NCI-H748 (cell line): ENCODE measurements around the gene EDARADD.
"Not testable (repeated sequence)": the region's sequence is repeated elsewhere in the genome, so short reads cannot be mapped to it uniquely, and the experiment has no call there.

Source experiments
- DNase-seq: peaks from one replicate; lab custom pipeline; 2025; ENCODE audit not compliant: unreplicated experiment; lab: John Stamatoyannopoulos, UW

Gene EDARADD

DNA sequence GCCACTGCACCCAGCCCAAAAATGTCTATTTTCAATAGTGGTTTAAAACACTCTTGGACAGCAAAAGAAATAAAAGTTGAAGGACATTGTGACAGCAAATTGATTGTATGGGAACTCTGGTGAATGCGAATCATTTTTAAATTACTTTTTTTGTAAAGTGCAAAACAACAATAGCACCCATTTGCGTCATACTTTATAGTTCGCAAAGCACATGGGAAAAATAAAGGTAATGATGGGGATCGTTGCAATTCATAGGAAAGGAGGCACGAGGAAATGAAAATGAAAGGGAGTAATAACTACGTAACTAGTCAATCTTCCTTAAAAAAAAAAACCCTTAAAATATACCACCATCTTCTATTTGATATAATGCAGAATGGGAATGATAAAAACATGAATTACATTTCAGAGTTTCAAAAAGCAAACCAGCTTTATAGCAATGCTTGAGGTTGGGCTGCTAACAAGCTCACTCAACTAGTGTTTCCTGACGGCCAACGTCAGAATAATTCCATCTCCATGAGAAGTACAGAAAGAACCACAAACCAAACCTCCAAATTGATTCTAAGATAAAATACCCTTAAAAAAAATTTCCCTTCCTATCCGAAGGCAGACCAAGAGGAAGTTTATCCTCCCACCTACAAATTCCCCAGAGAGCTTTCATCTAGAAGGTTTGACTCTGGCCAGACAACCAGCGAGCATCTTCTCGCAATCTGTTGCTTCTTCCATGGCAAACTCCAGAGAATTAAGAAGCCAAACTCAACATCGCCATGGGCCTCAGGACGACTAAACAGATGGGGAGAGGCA lies at the start of gene EDARADD:
Gene EDARADD, plus strand, starts transcription at position 606 of the 801 bp plus-strand sequence. Its CDS starts 159 bp downstream, at position 765.
- DNase-seq: no peak

DNA sequence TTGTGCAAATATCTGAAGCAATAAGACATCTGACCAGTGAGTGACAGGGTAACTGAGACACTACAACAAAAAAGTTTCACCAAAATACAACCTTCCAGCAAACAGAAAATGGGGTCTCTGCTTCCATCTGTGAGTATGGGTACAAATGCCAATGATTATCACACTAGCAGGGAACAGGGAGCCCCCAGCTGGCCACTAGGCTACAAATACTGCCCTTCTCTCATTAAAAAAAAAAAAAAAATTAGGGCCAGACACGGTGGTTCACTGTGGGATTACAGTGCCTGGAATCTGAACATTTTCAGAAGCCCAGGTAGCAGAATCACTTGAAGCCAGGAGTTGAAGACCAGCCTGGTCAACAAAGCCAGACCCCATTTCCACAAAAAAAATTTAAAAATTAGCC lies 48.4 kb upstream of the EDARADD start:
- peak; percentile 27 for DNase-seq

DNA sequence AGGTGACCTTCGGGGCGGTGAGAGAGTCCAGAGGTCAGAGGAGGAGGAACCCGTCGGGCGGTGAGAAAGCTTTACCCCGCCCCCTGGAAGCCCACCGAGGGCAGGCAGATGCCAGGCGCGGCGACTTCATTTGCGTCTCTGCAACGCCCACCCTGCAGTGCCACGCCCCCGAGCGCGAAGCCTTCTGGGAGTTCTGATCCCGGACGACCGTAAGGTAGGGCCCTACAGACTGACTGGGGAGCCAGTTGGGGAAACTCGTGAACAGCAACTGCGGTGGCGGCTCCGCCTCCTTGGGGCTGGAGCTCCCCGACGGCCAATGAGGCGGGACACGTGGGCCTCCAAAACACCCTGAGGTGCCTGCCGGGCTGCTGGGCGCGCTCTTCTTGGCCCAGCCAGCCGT lies 46.0 kb upstream of the EDARADD start:
- DNase-seq: no peak

DNA sequence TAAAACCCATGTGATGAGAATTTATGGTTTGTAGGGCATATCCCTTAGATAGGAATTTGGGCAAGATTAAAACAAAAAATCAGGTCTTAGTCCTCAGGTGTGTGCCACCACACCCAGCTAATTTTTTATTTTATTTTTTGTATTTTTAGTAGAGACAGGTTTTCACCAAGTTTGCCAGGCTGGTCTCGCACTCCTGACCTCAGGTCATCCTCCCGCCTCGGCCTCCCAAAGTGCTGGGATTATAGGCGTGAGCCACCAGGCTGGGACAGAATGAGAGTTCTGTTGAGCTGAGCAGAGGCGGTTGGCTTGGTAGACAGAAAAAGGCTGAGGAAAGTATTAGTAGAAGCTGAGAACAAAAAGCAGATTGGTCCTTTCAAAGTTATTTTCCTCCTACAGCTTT lies 43.8 kb upstream of the EDARADD start:
- DNase-seq: no peak

GRCh38 chr1:236351875-236352573 lies 42.1 kb upstream of the EDARADD start:
- no peak for DNase-seq

- not testable (repeated sequence) for DNase-seq
Observed at GRCh38 chr1:236352747-236353146, 41.3 kb upstream of the EDARADD start.

DNA sequence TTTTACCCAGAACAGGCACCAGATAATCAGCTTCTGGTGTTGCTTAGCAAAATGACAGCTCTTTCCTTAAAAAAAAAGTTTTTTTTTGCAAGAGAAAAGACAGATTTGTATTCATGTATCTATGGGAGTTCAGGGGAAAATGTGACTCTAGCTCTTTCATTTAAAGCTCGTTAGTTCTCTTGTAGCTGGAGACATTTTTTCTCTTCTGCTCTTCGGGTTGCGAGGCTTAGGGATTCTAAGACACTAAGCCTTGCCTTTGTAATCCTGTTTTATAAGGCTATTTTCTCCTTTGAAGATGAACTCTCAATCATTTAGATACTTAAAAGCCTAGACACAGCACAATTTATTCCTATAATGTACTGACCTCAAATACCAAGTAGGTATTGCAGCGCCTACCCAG lies 40.3 kb upstream of the EDARADD start:
- no peak for DNase-seq

GRCh38 chr1:236354330-236355147 lies 39.5 kb upstream of the EDARADD start:
- no peak for DNase-seq

GRCh38 chr1:236356141-236356540 lies 37.9 kb upstream of the EDARADD start:
- no peak for DNase-seq

- no peak for DNase-seq
Observed at GRCh38 chr1:236361909-236362590, 32.0 kb upstream of the EDARADD start.

- DNase-seq: no peak
Observed at GRCh38 chr1:236363237-236363636, 30.8 kb upstream of the EDARADD start.

GRCh38 chr1:236365999-236366570 lies 28.0 kb upstream of the EDARADD start:
- no peak for DNase-seq

DNA sequence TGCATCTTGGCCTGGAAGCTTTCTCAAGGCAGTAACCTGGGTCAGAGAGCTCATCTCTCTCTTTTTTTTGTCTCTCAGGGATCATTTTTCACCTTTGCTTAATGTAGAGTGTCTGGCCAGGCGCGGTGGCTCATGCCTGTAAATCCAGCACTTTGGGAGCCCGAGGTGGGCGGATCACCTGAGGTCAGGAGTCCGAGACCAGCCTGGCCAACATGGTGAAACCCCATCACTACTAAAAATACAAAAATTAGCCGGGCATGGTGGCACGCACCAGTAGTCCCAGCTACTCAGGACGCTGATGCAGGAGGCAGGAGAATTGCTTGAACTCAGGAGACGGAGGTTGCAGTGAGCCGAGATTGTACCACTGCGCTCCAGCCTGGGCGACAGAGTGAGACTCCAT lies 27.4 kb upstream of the EDARADD start:
- DNase-seq: not testable (repeated sequence)

GRCh38 chr1:236370420-236370819 lies 23.7 kb upstream of the EDARADD start:
- no peak for DNase-seq

- DNase-seq: no peak
Observed at GRCh38 chr1:236371083-236371482, 23.0 kb upstream of the EDARADD start.

- DNase-seq: no peak
Observed at GRCh38 chr1:236377832-236378535, 16.1 kb upstream of the EDARADD start.

- no peak for DNase-seq
Observed at GRCh38 chr1:236381565-236382158, 12.4 kb upstream of the EDARADD start.

DNA sequence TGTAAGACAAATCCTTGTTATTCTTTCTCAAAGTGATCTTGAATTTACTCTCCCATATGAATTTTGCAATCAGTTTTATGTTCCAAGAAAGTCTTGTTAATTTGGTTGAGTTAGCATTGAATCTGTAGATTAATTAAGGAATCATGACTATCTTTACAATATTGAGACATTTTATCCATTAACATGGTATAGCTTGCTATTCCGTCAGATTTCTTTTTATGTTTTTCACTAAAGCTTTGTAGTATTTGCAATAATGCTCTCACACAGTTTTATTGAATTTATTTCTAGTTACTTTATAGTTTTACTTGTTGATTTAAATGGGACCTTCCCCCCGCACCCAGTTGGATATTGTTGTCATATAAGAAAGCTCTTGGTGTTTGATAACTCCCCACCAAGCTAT lies 5.8 kb upstream of the EDARADD start:
- no peak for DNase-seq

DNA sequence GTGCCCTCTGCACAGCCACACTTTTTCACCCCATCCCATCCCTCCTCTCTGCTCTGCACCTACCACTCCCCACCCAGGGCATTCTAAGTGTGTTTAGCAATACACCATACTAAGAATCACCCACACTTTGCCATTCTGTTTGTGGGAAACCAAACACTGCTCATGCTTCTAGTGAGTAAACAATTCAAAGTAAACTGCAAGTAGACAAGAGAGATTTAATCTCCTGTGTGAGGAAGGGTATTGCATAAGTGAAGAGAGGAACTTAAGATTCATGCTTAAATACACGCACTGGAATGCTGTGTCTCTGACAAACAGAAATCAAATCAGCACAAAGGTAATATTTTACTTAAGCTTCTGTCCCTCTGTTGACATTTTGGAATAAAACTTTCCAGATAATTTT lies 4.8 kb upstream of the EDARADD start:
- DNase-seq: no peak

DNA sequence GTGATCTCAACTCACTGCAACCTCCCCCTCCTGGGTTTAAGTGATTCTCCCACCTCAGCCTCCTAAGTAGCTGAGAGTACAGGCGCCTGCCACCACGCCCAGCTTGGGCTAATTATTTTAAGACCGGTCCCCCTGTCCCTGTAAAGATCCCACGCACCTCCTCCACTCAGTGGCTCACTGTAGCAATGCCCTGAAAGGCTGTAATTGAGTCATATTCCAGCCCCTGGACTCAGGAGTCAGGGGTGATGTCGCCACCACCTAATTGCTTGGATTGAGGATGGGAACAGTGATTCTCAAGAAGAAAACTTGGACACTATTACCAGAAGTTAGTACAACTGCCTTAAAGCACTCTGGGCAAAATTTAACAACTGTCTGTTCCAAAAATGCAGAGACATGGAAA lies 3.1 kb upstream of the EDARADD start:
- no peak for DNase-seq
